ENCODE results near the gene SLC17A5.

SLC17A5 gene

DNA sequence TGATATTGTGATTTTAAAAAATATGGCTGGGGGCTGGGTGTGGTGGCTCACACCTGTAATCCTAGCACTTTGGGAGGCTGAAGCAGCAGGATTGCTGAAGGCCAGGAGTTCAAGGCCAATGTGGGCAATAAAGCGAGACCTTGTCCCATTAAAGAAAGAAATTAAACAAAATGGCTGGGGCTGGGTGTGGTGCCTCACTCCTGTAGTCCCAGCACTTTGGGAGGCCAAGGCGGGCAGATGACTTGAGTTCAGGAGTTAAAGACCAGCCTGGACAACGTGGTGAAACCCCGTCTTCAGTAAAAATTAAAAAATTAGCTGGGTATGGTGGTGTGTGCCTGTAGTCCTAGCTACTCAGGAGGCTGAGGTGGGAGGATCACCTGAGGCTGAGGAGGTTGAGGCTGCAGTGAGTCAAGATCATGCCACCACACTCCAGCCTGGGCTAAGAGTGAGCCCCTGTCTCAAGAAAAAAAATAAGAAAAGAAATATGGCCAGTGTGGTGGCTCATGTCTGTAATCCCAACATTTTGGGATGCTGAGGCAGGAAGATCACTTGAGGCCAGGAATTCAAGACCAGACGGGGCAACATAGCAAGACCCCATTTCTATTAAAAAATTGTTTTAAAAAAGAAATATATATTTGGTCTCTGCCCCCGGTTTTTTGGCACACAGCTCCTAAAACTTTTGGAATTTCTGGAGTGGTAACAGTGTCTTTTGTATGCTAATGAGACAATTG is 39.8 kb downstream of the SLC17A5 start:
- H3K4me1 ChIP-seq = peaks cover 0 to 10% (median 0%) of the 10 kb centered on the region in 4 donors
- TF ChIP-seq, protein P1, sequence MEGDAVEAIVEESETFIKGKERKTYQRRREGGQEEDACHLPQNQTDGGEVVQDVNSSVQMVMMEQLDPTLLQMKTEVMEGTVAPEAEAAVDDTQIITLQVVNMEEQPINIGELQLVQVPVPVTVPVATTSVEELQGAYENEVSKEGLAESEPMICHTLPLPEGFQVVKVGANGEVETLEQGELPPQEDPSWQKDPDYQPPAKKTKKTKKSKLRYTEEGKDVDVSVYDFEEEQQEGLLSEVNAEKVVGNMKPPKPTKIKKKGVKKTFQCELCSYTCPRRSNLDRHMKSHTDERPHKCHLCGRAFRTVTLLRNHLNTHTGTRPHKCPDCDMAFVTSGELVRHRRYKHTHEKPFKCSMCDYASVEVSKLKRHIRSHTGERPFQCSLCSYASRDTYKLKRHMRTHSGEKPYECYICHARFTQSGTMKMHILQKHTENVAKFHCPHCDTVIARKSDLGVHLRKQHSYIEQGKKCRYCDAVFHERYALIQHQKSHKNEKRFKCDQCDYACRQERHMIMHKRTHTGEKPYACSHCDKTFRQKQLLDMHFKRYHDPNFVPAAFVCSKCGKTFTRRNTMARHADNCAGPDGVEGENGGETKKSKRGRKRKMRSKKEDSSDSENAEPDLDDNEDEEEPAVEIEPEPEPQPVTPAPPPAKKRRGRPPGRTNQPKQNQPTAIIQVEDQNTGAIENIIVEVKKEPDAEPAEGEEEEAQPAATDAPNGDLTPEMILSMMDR (IDR thresholded peaks at IDR 0.05) = no peak
- no peak for DNase-seq
- H3K27ac ChIP-seq = no peak overlapping the region
- intact Hi-C loops (cut with DNase I; ENCODE audit: low total_unique reads) = no loop called here
- H3K36me3 ChIP-seq = peaks cover 49 to 65% (median 56%) of the 10 kb centered on the region in 3 donors
- no peaks in the 10 kb centered on the region for H3K27me3 ChIP-seq
- no peak overlapping the region for H3K4me3 ChIP-seq
- no peaks in the 10 kb centered on the region for H3K9me3 ChIP-seq

DNA sequence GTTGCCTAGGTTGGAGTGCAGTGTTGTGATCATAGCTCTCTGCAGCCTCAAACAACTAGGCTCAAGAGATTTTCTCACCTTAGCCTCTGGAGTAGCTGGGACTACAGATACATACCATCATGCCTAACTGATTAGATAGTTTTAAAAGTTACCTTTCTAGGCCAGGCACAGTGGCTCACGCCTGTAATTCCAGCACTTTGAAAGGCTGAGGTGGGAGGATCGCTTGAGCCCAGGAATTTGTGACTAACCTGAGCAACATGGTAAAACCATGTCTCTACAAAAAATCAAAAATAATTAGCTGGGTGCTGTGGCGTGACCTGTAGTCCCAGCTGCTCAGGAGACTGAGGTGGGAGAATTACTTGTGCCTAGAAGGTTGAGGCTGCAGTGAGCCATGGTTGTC is 41.2 kb downstream of the SLC17A5 start:
- intact Hi-C loops (cut with DNase I; ENCODE audit: low total_unique reads) = no loop called here

DNA sequence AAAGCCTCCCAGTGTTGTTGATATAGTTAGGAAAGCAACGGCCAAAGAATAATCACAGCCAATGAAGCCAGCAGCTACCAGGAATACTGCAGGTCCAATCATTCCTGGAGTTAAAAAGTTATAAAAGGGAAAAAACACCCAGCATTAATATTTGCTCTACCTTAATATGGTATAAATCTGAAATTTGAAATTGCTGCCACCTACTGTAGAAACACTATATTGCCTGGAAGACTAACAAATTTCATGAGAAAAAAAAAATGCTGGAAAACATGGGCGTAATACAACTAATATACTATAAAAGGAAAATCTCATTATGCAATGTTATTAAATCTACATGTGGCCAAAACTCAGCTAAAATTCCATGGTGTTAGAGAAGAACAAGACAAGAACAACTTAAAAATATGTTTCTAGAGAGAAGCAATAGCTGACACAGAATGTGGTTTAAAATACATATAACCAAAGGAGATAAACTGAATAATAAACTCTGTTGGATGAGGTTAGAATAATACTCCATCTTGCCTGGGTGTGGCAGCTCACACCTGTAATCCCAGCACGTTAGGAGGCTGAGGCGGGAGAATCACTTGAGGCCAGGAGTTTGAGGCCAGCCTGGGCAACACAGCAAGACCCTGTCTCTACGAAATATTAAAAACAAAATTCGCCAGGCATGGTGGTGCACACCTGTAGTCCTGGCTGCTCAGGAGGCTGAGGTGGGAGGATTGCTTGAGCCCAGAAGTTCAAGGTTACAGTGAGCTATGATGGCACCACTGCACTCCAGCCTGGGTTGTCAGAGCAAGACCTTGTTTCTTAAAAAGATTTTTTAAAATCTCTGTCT is 43.1 kb downstream of the SLC17A5 start:
- no peak for DNase-seq
- Histone ChIP-seq H3K27me3 (no peaks in the 10 kb centered on the region), H3K36me3 (peaks cover 45 to 78% (median 51%) of the 10 kb centered on the region in 3 donors), H3K9me3 (no peaks in the 10 kb centered on the region), H3K4me1 (peaks cover 0 to 10% (median 0%) of the 10 kb centered on the region in 4 donors), H3K27ac (peak overlapping the region; percentile 15 to 50), H3K4me3 (no peak overlapping the region)
- intact Hi-C loops (cut with DNase I; ENCODE audit: low total_unique reads) = loop anchor here (2.0 kb wide), 1 partner anchor 96 kb away; no protein-coding TSS in a partner anchor
- TF ChIP-seq, protein P1 (IDR thresholded peaks at IDR 0.05) = peak; percentile 66 to 69

More for the DNA sequence above, 41.2 kb downstream of the SLC17A5 start:
- DNase-seq = no peak
- no peak overlapping the region for H3K4me3 ChIP-seq
- H3K27me3 ChIP-seq = no peaks in the 10 kb centered on the region
- H3K9me3 ChIP-seq = no peaks in the 10 kb centered on the region
- peaks cover 0 to 10% (median 0%) of the 10 kb centered on the region in 4 donors for H3K4me1 ChIP-seq
- TF ChIP-seq, protein P1 (IDR thresholded peaks at IDR 0.05) = no peak
- H3K36me3 ChIP-seq = peaks cover 51 to 70% (median 61%) of the 10 kb centered on the region in 3 donors
- H3K27ac ChIP-seq = no peak overlapping the region

DNA sequence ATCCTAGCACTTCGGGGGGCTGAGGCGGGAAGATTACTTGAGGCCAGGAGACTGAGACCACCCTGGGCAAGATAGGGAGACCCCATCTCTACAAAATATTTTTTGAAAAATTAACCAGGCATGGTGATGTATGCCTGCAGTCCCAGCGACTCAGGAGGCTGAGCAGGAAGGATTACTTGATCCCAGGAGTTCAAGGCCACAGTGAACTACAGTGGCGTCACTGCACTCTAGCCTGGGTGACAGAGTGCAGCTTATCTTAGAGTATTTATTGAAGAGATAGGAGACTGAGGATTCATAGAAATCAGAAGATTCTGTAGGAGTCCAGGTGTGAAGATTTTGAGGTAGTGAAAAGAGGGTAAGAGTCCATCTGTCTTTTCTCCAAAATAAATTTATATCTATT is 45.0 kb downstream of the SLC17A5 start:
- TF ChIP-seq, protein P1 (IDR thresholded peaks at IDR 0.05) = no peak
- intact Hi-C loops (cut with DNase I; ENCODE audit: low total_unique reads) = no loop called here
- no peak overlapping the region for H3K4me3 ChIP-seq
- no peak for DNase-seq
- no peaks in the 10 kb centered on the region for H3K27me3 ChIP-seq
- H3K4me1 ChIP-seq = peaks cover 0 to 10% (median 0%) of the 10 kb centered on the region in 4 donors
- H3K9me3 ChIP-seq = no peaks in the 10 kb centered on the region
- H3K36me3 ChIP-seq = peaks cover 40 to 72% (median 43%) of the 10 kb centered on the region in 3 donors
- no peak overlapping the region for H3K27ac ChIP-seq

DNA sequence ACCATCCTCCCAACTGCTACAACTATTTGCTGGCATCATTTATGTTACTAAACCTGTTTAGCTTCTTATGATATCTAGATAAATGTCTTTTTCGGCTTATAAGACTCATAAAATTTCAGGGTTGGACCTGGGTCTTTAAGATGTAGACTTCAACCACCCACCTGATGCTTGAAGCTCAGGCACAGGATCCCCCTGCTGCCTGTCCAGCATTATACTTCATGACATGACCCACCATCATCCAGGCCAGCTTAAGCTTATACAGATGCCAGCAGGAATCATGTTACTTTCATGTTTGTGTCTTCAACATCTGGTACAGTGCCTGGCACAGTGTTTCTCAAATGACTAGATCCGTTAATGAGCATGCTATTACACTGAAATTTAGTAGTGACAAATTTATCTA is 47.4 kb downstream of the SLC17A5 start:
- intact Hi-C loops (cut with DNase I; ENCODE audit: low total_unique reads) = no loop called here
- H3K36me3 ChIP-seq = peaks cover 34 to 58% (median 40%) of the 10 kb centered on the region in 3 donors
- H3K4me1 ChIP-seq = peaks cover 0 to 10% (median 0%) of the 10 kb centered on the region in 4 donors
- H3K27me3 ChIP-seq = no peaks in the 10 kb centered on the region
- no peak for DNase-seq
- no peaks in the 10 kb centered on the region for H3K9me3 ChIP-seq
- H3K27ac ChIP-seq = no peak overlapping the region
- TF ChIP-seq, protein P1 (IDR thresholded peaks at IDR 0.05) = no peak
- H3K4me3 ChIP-seq = no peak overlapping the region

Data from tibial artery (tissue), 4 donors.